ENCODE data around the gene STRBP. TPM values are rescaled to one million over a fixed set of nuclear protein-coding genes. Genes with fewer than 3 reads are reported as not detected.
A peak's percentile ranks its signal among the peaks of the same experiment; 100 is the strongest.

The STRBP gene
- total RNA-seq, 2 donors from 2014 or later, result 25.5 to 28.7 TPM

DNA sequence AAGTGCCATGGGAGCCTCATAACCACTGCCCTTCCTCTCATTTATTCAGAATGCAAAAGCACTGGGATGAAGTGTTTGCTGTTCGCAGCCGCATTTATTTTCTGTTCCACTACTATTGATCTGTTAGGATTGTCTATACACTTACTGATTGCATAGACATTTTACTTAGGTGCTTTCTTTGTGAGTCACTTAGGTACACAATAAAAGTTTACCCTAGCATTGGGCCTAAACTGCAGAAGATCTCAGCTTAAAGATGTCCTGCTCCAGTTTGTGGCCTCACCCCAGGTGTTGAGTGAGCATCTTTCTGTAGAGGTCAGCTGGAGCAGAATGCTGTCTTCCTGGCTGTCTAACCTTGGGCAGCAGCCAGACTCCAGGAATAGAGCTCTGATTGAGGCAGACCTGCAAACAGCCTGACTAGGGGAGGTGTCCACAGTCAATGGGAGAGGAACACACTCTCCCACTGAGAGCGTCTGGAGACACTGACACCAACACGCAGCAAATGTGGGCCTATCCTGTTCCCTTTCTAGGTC lies 181.0 kb downstream of the STRBP start:
- no peaks in the 10 kb centered on the region for H3K9me3 Mint-ChIP-seq
- no peak overlapping the region for H3K27ac Mint-ChIP-seq
- H3K4me3 Mint-ChIP-seq, result no peak overlapping the region
- H3K27me3 Mint-ChIP-seq (ENCODE audit: low read depth), result no peaks in the 10 kb centered on the region
- peaks cover 5 to 8% of the 10 kb centered on the region in 2 donors for H3K36me3 Mint-ChIP-seq (ENCODE audit: insufficient read depth in 2 of 2)
- no peaks in the 10 kb centered on the region for H3K4me1 Mint-ChIP-seq (ENCODE audit: low read depth)
- ATAC-seq (replicated peaks in 1 of 2), result no peak
- no peak for DNase-seq

DNA sequence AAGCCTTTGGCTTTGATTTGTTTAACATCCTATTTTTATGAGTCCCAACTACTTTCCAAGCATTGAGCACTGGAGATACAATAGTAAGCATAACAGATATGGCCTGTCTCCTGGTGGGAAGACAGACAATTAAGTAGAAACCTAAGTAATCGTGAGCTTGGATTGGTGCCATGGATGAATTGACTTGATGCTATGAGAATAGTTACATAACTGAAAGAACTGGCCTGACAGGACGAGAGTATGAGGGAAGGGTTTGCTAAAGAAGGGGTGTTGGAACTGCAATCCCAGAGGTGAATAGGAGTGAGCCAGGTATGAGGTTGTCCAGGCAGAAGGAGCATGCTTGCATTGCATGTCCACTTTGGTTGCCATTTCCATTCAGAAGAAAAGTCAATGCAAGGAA lies 182.5 kb downstream of the STRBP start:
- no peaks in the 10 kb centered on the region for H3K9me3 Mint-ChIP-seq
- no peak for DNase-seq
- no peaks in the 10 kb centered on the region for H3K27me3 Mint-ChIP-seq (ENCODE audit: low read depth)
- no peak overlapping the region for H3K27ac Mint-ChIP-seq
- no peak for ATAC-seq (replicated peaks in 1 of 2)
- H3K4me1 Mint-ChIP-seq (ENCODE audit: low read depth), result peaks cover 6% of the 10 kb centered on the region
- H3K4me3 Mint-ChIP-seq, result no peak overlapping the region
- peaks cover 4 to 5% of the 10 kb centered on the region in 2 donors for H3K36me3 Mint-ChIP-seq (ENCODE audit: insufficient read depth in 2 of 2)

DNA sequence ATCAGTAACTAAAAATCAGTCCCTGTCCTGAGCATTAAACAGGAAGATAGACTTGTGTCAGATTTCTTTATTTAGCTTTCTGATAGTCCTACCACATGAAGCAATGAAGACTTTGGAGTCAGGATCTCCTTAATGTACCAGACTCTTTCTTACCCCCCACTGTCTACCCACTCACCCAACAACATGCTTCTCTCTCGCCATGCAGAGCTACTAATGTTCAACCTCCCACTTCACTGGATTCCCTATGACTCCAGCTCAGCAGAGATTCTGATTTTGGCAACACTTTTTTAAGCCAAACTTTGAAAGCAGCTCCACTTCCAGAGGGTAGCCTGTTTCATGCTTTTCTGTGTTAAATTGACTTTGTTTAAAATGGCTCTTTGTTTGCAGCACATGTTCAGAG lies 184.1 kb downstream of the STRBP start:
- H3K4me3 Mint-ChIP-seq, result no peak overlapping the region
- ATAC-seq (replicated peaks in 1 of 2) (no peak), DNase-seq (no peak)
- H3K9me3 Mint-ChIP-seq, result no peaks in the 10 kb centered on the region
- no peak overlapping the region for H3K27ac Mint-ChIP-seq
- peaks cover 6% of the 10 kb centered on the region for H3K4me1 Mint-ChIP-seq (ENCODE audit: low read depth)
- H3K27me3 Mint-ChIP-seq (ENCODE audit: low read depth), result no peaks in the 10 kb centered on the region
- peaks cover 6 to 7% of the 10 kb centered on the region in 2 donors for H3K36me3 Mint-ChIP-seq (ENCODE audit: insufficient read depth in 2 of 2)

DNA sequence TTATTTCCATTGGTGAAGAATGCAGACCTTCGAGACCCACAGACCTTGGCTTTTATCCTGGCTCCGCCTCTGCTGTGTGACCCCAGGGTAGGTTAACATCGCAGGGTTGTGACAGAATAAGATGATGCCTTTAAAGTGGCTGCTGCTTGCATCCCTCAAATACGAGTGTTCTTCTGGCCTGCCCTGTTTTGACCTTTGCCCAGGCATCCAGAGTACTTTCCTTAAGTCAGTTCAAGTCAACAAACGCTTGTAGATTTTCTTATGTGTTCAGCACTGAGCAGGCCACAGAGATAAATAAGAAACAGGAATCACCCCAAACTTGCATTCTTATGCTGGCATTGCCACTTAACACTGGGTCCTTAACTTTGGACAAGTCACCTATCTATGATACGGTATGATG lies 184.7 kb downstream of the STRBP start:
- ATAC-seq (replicated peaks in 1 of 2), result no peak
- DNase-seq, result no peak
- Mint-ChIP-seq H3K27me3 (ENCODE audit: low read depth) (no peaks in the 10 kb centered on the region), H3K4me3 (no peak overlapping the region), H3K27ac (no peak overlapping the region), H3K9me3 (no peaks in the 10 kb centered on the region), H3K36me3 (ENCODE audit: insufficient read depth in 2 of 2) (peaks cover 7 to 8% of the 10 kb centered on the region in 2 donors), H3K4me1 (ENCODE audit: low read depth) (peaks cover 6% of the 10 kb centered on the region)

DNA sequence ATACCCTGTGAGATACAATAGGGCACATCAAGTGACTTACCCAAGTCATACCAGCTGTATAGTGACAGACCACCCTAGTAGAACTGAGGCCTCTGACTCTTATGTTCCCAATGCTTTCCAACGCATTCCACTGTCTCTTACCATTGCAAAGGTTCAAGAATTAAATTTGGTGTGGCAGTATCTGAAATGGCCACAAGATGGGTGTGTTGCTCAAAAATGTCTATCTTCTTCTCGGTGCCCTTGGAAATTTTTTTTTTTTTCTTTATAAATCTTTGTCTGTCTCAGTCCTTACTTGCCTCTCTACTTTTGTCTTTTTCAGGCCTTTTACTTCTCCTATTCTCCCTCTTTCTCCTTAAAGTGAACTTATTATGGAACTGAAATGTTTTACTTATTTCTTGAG lies 186.6 kb downstream of the STRBP start:
- Mint-ChIP-seq H3K27me3 (ENCODE audit: low read depth) (no peaks in the 10 kb centered on the region), H3K4me1 (ENCODE audit: low read depth) (peaks cover 6% of the 10 kb centered on the region), H3K36me3 (ENCODE audit: insufficient read depth in 2 of 2) (peaks cover 7 to 10% of the 10 kb centered on the region in 2 donors), H3K9me3 (no peaks in the 10 kb centered on the region), H3K27ac (no peak overlapping the region), H3K4me3 (no peak overlapping the region)
- ATAC-seq (replicated peaks in 1 of 2) (no peak), DNase-seq (peak in 1 of 2 donors; percentile 7)

DNA sequence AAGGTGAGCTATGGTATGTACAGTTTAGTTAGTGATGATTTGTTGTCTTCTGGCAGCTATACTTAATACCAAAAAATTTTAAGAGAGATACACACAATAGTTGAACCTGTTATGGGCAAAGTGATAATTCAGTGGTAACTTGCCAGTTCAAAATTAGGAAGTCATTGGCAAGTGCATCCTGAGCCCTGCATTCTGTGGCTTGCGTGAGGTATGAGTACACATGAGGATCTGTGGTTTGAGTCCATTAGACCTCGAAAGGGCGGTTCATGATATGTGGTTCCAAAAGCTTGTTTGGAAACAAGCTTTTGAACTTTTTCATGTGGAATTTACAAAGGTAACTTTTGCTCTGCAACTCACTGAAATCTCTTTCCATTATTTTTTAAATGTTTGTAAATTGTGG lies 187.9 kb downstream of the STRBP start:
- Mint-ChIP-seq H3K4me1 (ENCODE audit: low read depth) (peaks cover 6% of the 10 kb centered on the region), H3K4me3 (no peak overlapping the region), H3K9me3 (no peaks in the 10 kb centered on the region), H3K36me3 (ENCODE audit: insufficient read depth in 2 of 2) (peaks cover 7 to 10% of the 10 kb centered on the region in 2 donors), H3K27me3 (ENCODE audit: low read depth) (no peaks in the 10 kb centered on the region), H3K27ac (no peak overlapping the region)
- no peak for ATAC-seq (replicated peaks in 1 of 2)
- no peak for DNase-seq

DNA sequence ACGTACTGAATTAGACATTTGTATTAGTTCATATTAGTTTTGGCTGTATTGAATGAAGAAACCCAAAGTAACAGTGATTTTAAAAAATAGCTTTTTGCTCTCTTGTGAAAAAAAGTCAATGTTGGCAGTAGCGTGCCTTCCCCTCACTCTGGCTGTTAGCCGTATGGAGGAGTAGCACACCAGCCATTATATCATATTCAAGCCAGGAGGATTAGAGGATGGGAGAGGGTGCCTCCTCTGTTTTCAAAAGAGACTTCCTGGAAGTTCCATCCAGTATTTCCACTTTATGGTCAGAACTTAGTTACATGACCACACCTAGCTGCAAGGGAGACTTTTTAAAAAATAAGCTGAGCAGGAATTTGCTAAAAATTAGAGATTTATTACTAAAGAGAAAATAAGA lies 193.8 kb downstream of the STRBP start:
- Mint-ChIP-seq H3K4me1 (ENCODE audit: low read depth) (peaks cover 19% of the 10 kb centered on the region), H3K36me3 (ENCODE audit: insufficient read depth in 2 of 2) (peaks cover 6 to 14% of the 10 kb centered on the region in 2 donors), H3K4me3 (no peak overlapping the region), H3K27ac (no peak overlapping the region), H3K27me3 (ENCODE audit: low read depth) (no peaks in the 10 kb centered on the region), H3K9me3 (no peaks in the 10 kb centered on the region)
- no peak for DNase-seq
- no peak for ATAC-seq (replicated peaks in 1 of 2)

DNA sequence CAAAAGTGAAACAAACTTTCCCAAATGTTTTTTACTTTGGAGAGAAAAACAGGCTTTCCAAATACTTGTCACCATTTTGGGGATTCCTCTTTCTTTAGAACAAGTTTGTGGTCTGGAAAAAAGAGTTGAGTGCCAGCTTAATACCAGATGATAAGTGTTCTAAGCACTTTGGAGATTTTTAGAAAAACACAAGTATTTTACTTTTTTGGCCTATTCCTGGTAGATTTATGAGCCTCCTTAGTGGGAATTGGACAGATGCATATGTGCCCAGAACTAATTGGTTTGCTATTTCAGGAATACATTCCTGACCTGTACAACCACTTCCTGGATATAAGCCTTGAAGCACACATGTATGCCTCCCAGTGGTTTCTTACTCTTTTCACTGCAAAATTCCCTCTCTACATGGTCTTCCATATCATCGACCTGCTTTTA lies 194.4 kb downstream of the STRBP start:
- Mint-ChIP-seq H3K4me1 (ENCODE audit: low read depth) (peaks cover 24% of the 10 kb centered on the region), H3K27ac (no peak overlapping the region), H3K4me3 (no peak overlapping the region), H3K9me3 (no peaks in the 10 kb centered on the region), H3K36me3 (ENCODE audit: insufficient read depth in 2 of 2) (peaks cover 6 to 12% of the 10 kb centered on the region in 2 donors), H3K27me3 (ENCODE audit: low read depth) (no peaks in the 10 kb centered on the region)
- ATAC-seq (replicated peaks in 1 of 2) (no peak), DNase-seq (no peak)

DNA sequence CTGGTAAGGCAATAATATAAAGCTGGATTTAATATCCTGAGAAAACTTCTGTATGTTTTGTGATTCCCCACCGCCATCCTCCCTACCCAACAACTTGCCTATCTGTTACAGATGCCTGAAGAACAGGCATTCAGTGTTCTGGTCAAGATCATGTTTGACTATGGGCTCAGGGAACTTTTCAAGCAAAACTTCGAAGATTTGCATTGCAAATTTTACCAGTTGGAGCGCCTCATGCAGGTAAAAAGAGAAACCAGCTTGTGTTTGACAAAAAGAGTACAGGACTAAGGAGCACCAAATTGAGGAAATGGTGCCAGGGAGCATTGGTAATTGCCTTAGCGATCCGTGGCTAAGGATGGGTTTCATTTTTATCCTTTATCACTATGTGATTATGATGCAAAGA lies 194.9 kb downstream of the STRBP start:
- H3K4me3 Mint-ChIP-seq, result no peak overlapping the region
- H3K27ac Mint-ChIP-seq, result no peak overlapping the region
- H3K36me3 Mint-ChIP-seq (ENCODE audit: insufficient read depth in 2 of 2), result peaks cover 2 to 12% of the 10 kb centered on the region in 2 donors
- H3K9me3 Mint-ChIP-seq, result no peaks in the 10 kb centered on the region
- no peaks in the 10 kb centered on the region for H3K27me3 Mint-ChIP-seq (ENCODE audit: low read depth)
- no peak for ATAC-seq (replicated peaks in 1 of 2)
- H3K4me1 Mint-ChIP-seq (ENCODE audit: low read depth), result peaks cover 24% of the 10 kb centered on the region
- DNase-seq, result no peak

DNA sequence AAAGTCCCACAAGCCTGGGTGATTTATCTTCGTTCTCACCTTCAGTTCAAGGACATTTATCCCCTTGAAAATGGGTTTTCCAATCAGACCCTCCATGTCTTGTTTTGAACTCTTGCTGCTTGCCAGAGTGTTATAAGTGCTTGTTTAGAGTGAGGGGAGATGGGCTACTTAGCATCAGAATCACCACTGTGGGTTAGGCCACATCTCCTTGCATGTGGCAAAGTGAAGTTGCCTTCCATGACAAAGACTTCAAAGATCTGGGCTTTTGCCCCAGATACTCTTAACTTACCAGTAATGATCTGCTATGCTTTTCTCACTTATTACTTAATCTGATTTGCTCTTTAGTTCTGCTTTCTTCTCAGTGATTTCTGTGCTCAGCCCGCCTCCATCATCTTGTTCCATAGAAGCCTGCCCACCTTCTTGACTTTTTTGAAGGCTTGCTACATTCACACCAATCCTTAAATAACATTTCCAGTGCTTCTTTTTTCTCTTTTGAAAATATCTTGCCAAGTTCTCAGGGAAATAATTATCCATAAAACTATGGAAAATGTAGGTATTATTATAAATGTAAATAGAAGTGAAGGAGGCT lies 195.9 kb downstream of the STRBP start:
- DNase-seq, result no peak
- H3K36me3 Mint-ChIP-seq (ENCODE audit: insufficient read depth in 2 of 2), result peaks cover 2 to 12% of the 10 kb centered on the region in 2 donors
- H3K4me1 Mint-ChIP-seq (ENCODE audit: low read depth), result peaks cover 24% of the 10 kb centered on the region
- H3K9me3 Mint-ChIP-seq, result no peaks in the 10 kb centered on the region
- no peak overlapping the region for H3K27ac Mint-ChIP-seq
- no peaks in the 10 kb centered on the region for H3K27me3 Mint-ChIP-seq (ENCODE audit: low read depth)
- H3K4me3 Mint-ChIP-seq, result no peak overlapping the region
- ATAC-seq (replicated peaks in 1 of 2), result no peak

Other genes with a start within 250 kb of the STRBP start
- 1 to 10 TPM; 1.3 to 1.6 TPM for gene GPR21, start 234.9 kb downstream of the STRBP start, total RNA-seq
- not detected for gene CRB2, start 87.6 kb upstream of the STRBP start, total RNA-seq

Data from activated T-cell treated with anti-CD3 and anti-CD28 coated beads, Interleukin-2, amount 50 U/mL, for 72 hours (primary cell).